Liver (tissue), 9 donors: ENCODE results near the gene SLC27A4. TPM values are rescaled to one million over a fixed set of nuclear protein-coding genes. Genes with fewer than 3 reads are reported as not detected.
A peak's percentile ranks its signal among the peaks of the same experiment; 100 is the strongest.

Source experiments
- DNase-seq: peaks from one replicate; pipeline ENCODE4 v3.0.0-alpha.2; 2017; ENCODE audit warnings: low spot score
- H3K27ac ChIP-seq, 2 donors: one replicate each; pipeline ENCODE4 v1.7.0; 2013; ENCODE audit warnings: inconsistent platforms in 2 of 2, low read length in 2 of 2, control low read depth in 1 of 2, low read depth in 1 of 2, mild to moderate bottlenecking in 1 of 2
- H3K27me3 ChIP-seq, 4 donors: one replicate each; pipeline versions ENCODE4 v1.6.1 to v1.7.0; 2013; ENCODE audit warnings: low read length in 3 of 4, inconsistent platforms in 1 of 4, mild to moderate bottlenecking in 1 of 4, moderate library complexity in 1 of 4; ENCODE audit not compliant: control insufficient read depth in 4 of 4, insufficient read depth in 4 of 4
- H3K36me3 ChIP-seq, 4 donors: one replicate each; pipeline versions ENCODE4 v1.6.1 to v1.7.0; 2013; ENCODE audit warnings: low read length in 3 of 4, mild to moderate bottlenecking in 3 of 4, low read depth in 1 of 4, moderate library complexity in 1 of 4; ENCODE audit not compliant: control insufficient read depth in 4 of 4, insufficient read depth in 3 of 4
- H3K4me1 ChIP-seq, 4 donors: one replicate each; pipeline versions ENCODE4 v1.6.1 to v1.7.0; 2013; ENCODE audit warnings: low read length in 3 of 4, mild to moderate bottlenecking in 3 of 4, moderate library complexity in 1 of 4; ENCODE audit not compliant: control insufficient read depth in 4 of 4, insufficient read depth in 4 of 4
- H3K4me3 ChIP-seq, 3 donors: one replicate each; pipeline versions ENCODE4 v1.6.1 to v1.7.0; 2013; ENCODE audit warnings: low read length in 3 of 3, control low read depth in 1 of 3, low read depth in 1 of 3, mild to moderate bottlenecking in 1 of 3
- H3K9ac ChIP-seq, 2 donors: one replicate each; pipeline ENCODE4 v1.7.0; 2013; ENCODE audit warnings: low read length in 2 of 2, mild to moderate bottlenecking in 2 of 2, moderate library complexity in 2 of 2, control low read depth in 1 of 2, low read depth in 1 of 2
- H3K9me3 ChIP-seq, 4 donors: one replicate each; pipeline versions ENCODE4 v1.6.1 to v1.7.0; 2013; ENCODE audit warnings: low read length in 3 of 4; ENCODE audit not compliant: control insufficient read depth in 4 of 4
- EGR1 ChIP-seq, 2 donors: IDR thresholded peaks; 2 replicates each; pipeline ENCODE4 v1.6.1; 2016 to 2018; ENCODE audit warnings: antibody characterized with exemption in 2 of 2, low read depth in 2 of 2
- FOXA2 ChIP-seq: IDR thresholded peaks from 2 replicates; pipeline ENCODE4 v1.6.1; 2016; ENCODE audit warnings: antibody characterized with exemption
- HNF4A ChIP-seq, 2 donors: conservative IDR thresholded peaks; 2 replicates each; pipeline ENCODE4 v1.6.1; 2016; ENCODE audit warnings: antibody characterized with exemption in 2 of 2, mild to moderate bottlenecking in 2 of 2
- HNF4G ChIP-seq: IDR thresholded peaks from 2 replicates; pipeline ENCODE4 v1.6.1; 2016; ENCODE audit warnings: antibody characterized with exemption
- MAX ChIP-seq: IDR thresholded peaks from 2 replicates; pipeline ENCODE4 v1.6.1; 2016; ENCODE audit warnings: antibody characterized with exemption
- NR2F2 ChIP-seq: IDR thresholded peaks from 2 replicates; pipeline ENCODE4 v1.6.1; 2016; ENCODE audit warnings: antibody characterized with exemption
- RAD21 ChIP-seq, 2 donors: IDR thresholded peaks; 2 replicates each; pipeline ENCODE4 v1.6.1; 2016; ENCODE audit warnings: antibody characterized with exemption in 2 of 2, mild to moderate bottlenecking in 2 of 2
- REST ChIP-seq: IDR thresholded peaks from 2 replicates; pipeline ENCODE4 v1.6.1; 2016; ENCODE audit warnings: antibody characterized with exemption, mild to moderate bottlenecking
- RXRA ChIP-seq, 2 donors: IDR thresholded peaks; 2 replicates each; pipeline ENCODE4 v1.6.1; 2017 to 2018; ENCODE audit warnings: antibody characterized with exemption in 2 of 2, mild to moderate bottlenecking in 1 of 2
- SP1 ChIP-seq: IDR thresholded peaks from 2 replicates; pipeline ENCODE4 v1.6.1; 2018; ENCODE audit warnings: antibody characterized with exemption, mild to moderate bottlenecking
- TAF1 ChIP-seq: conservative IDR thresholded peaks from 2 replicates; pipeline ENCODE4 v1.6.1; 2016; ENCODE audit warnings: antibody characterized with exemption, mild to moderate bottlenecking
- YY1 ChIP-seq: IDR thresholded peaks from 2 replicates; pipeline ENCODE4 v1.6.1; 2016; ENCODE audit warnings: antibody characterized with exemption, mild to moderate bottlenecking
- ZBTB33 ChIP-seq: IDR thresholded peaks from 2 replicates; pipeline ENCODE4 v1.6.1; 2016; ENCODE audit warnings: antibody characterized with exemption
- WGBS: extraction: QIAGEN DNeasy Blood & Tissue Kit; methylation state at CpG from one replicate; pipeline ENCODE4 v1.1.7; 2013; 5-methylcytosine and 5-hydroxymethylcytosine counted together
- polyA plus RNA-seq, 2 donors: library from polyadenylated mRNA; stranded (reverse) in 1 of 2; unstranded in 1 of 2; fragments of 200-250 nt in 1 of 2; fragments of >200 nt in 1 of 2; fragmentation: Nextera tagmentation in 1 of 2; extraction: Ambion mirVana in 1 of 2; gene quantifications; one replicate each; pipeline versions ENCODE4 v1.2.1 to v1.2.3, GENCODE V29; 2013 to 2015
- total RNA-seq, 2 donors: library from RNA; depleted of rRNA; stranded (reverse); fragments of >200 nt; gene quantifications; one replicate each; pipeline ENCODE4 v1.2.3, GENCODE V29; 2014
- TF ChIP-seq, protein P1 (sequence below): fragments of 150-350 bp; IDR thresholded peaks from 2 replicates; pipeline ENCODE4 v1.5.1; 2017; ENCODE audit warnings: improper control_type of control experiment, low read depth, low read length; ENCODE audit not compliant: missing input control
- TF ChIP-seq, protein P2 (sequence below): IDR thresholded peaks from 2 replicates; pipeline ENCODE4 v1.6.1; 2016; ENCODE audit warnings: antibody characterized with exemption
- donor health status: healthy.
- donor health status: healthy.
- donor health status: healthy.
- donor health status: healthy.
- donor health status: healthy.

SLC27A4 gene
- total and polyA plus RNA-seq, 4 donors, result 5.9 to 36.4 (median 14.7) TPM

DNA sequence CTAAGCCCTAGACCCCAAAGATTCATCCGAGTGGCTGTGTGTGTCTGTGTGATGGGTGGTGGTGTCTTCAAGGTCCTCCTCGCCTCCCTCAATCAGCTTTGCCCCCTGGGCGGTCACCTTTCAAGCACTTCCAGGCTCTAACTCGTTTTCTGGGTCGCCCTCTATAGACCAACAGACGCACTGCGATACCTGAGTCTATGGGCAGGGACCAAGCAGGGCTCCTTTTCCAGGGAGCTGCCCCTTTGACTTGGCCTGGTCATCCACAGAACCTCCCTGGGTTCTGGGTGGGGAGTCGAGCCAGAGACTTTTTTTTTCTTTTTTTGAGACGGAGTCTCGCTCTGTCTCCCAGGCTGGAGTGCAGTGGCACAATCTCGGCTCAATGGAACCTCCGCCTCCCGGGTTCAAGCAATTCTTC, 1.1 kb downstream of the SLC27A4 start:
- Histone ChIP-seq H3K4me3 (peak overlapping the region; percentile 53 to 82 (median 74)), H3K27me3 (no peaks in the 10 kb centered on the region), H3K27ac (peak overlapping the region; percentile 56 to 72), H3K9me3 (no peaks in the 10 kb centered on the region), H3K9ac (peak overlapping the region; percentile 60 to 75), H3K36me3 (peaks cover 2 to 24% (median 13%) of the 10 kb centered on the region in 4 donors), H3K4me1 (peaks cover 0 to 18% (median 11%) of the 10 kb centered on the region in 4 donors)
- peak; percentile 68 for DNase-seq
- 32% methylated on average over 13 of the region's 13 CpGs for WGBS
- TF ChIP-seq HNF4G, result no peak
- TF ChIP-seq, protein P1, sequence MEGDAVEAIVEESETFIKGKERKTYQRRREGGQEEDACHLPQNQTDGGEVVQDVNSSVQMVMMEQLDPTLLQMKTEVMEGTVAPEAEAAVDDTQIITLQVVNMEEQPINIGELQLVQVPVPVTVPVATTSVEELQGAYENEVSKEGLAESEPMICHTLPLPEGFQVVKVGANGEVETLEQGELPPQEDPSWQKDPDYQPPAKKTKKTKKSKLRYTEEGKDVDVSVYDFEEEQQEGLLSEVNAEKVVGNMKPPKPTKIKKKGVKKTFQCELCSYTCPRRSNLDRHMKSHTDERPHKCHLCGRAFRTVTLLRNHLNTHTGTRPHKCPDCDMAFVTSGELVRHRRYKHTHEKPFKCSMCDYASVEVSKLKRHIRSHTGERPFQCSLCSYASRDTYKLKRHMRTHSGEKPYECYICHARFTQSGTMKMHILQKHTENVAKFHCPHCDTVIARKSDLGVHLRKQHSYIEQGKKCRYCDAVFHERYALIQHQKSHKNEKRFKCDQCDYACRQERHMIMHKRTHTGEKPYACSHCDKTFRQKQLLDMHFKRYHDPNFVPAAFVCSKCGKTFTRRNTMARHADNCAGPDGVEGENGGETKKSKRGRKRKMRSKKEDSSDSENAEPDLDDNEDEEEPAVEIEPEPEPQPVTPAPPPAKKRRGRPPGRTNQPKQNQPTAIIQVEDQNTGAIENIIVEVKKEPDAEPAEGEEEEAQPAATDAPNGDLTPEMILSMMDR, result peak; percentile 59
- TF ChIP-seq RAD21 (IDR thresholded peaks at IDR 0.05), result peak; percentile 76 to 78
- peak in 1 of 2 donors; percentile 17 for TF ChIP-seq HNF4A (conservative IDR thresholded peaks at IDR 0.05)
- TF ChIP-seq RXRA (IDR thresholded peaks at IDR 0.05), result peak in 1 of 2 donors; percentile 9
- TF ChIP-seq EGR1 (IDR thresholded peaks at IDR 0.05; ENCODE audit: low read depth in 2 of 2), result no peak
- TF ChIP-seq MAX, result no peak
- TF ChIP-seq TAF1, result no peak

GRCh38 chr9:128342971-128343680, 2.8 kb downstream of the SLC27A4 start:
- H3K9ac ChIP-seq, result no peak overlapping the region
- no peaks in the 10 kb centered on the region for H3K27me3 ChIP-seq
- H3K4me3 ChIP-seq, result no peak overlapping the region
- peaks cover 5 to 35% (median 18%) of the 10 kb centered on the region in 4 donors for H3K36me3 ChIP-seq
- no peak for DNase-seq
- H3K27ac ChIP-seq, result no peak overlapping the region
- WGBS, result 91% methylated on average over 8 of the region's 8 CpGs
- H3K9me3 ChIP-seq, result no peaks in the 10 kb centered on the region
- peaks cover 0 to 18% (median 11%) of the 10 kb centered on the region in 4 donors for H3K4me1 ChIP-seq
- TF ChIP-seq, protein P2, sequence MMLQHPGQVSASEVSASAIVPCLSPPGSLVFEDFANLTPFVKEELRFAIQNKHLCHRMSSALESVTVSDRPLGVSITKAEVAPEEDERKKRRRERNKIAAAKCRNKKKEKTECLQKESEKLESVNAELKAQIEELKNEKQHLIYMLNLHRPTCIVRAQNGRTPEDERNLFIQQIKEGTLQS, result no peak
- TF ChIP-seq, protein P1, result no peak
- TF ChIP-seq NR2F2 (no peak), MAX (no peak), FOXA2 (no peak), HNF4A (conservative IDR thresholded peaks at IDR 0.05) (no peak), ZBTB33 (no peak), REST (no peak), HNF4G (no peak), SP1 (no peak), TAF1 (no peak), YY1 (no peak)
